ENCODE data around the gene MRTFB.
A peak's percentile ranks its signal among the peaks of the same experiment; 100 is the strongest.

Gene MRTFB

GRCh38 chr16:14069818-14070217 is 1.3 kb upstream of the MRTFB start:
- no peak for DNase-seq

GRCh38 chr16:14070555-14070876 is 603 bp upstream of the MRTFB start:
- no peak for DNase-seq

- DNase-seq: peak in 1 of 2 donors; percentile 14
Measured at GRCh38 chr16:14071576-14072271, 605 bp downstream of the MRTFB start.

- no peak for DNase-seq
Measured at GRCh38 chr16:14072360-14072759, 1.2 kb downstream of the MRTFB start.

GRCh38 chr16:14074544-14074943 is 3.4 kb downstream of the MRTFB start:
- no peak for DNase-seq

- DNase-seq: no peak
Measured at GRCh38 chr16:14077918-14078317, 6.8 kb downstream of the MRTFB start.

GRCh38 chr16:14086477-14086876 is 15.4 kb downstream of the MRTFB start:
- DNase-seq: no peak

GRCh38 chr16:14087181-14087580 is 16.1 kb downstream of the MRTFB start:
- DNase-seq: peak; percentile 57 to 79

- DNase-seq: peak; percentile 10 to 32
Measured at GRCh38 chr16:14087590-14088154, 16.6 kb downstream of the MRTFB start.

- peak; percentile 74 to 84 for DNase-seq
Measured at GRCh38 chr16:14088155-14088753, 17.1 kb downstream of the MRTFB start.

- peak in 1 of 2 donors; percentile 31 for DNase-seq
Measured at GRCh38 chr16:14089283-14089823, 18.2 kb downstream of the MRTFB start.

- no peak for DNase-seq
Measured at GRCh38 chr16:14092561-14092960, 21.4 kb downstream of the MRTFB start.

- DNase-seq: no peak
Measured at GRCh38 chr16:14095883-14096551, 24.9 kb downstream of the MRTFB start.

- DNase-seq: no peak
Measured at GRCh38 chr16:14097182-14097959, 26.3 kb downstream of the MRTFB start.

- DNase-seq: no peak
Measured at GRCh38 chr16:14098081-14098480, 27.0 kb downstream of the MRTFB start.

GRCh38 chr16:14100825-14101224 is 29.7 kb downstream of the MRTFB start:
- DNase-seq: no peak

GRCh38 chr16:14101415-14101814 is 30.3 kb downstream of the MRTFB start:
- DNase-seq: peak in 1 of 2 donors; percentile 15

GRCh38 chr16:14102925-14103720 is 32.0 kb downstream of the MRTFB start:
- DNase-seq: no peak

- no peak for DNase-seq
Measured at GRCh38 chr16:14104066-14104465, 32.9 kb downstream of the MRTFB start.

- DNase-seq: no peak
Measured at GRCh38 chr16:14105760-14106375, 34.7 kb downstream of the MRTFB start.

GRCh38 chr16:14106457-14106856 is 35.3 kb downstream of the MRTFB start:
- no peak for DNase-seq

GRCh38 chr16:14106961-14107360 is 35.8 kb downstream of the MRTFB start:
- no peak for DNase-seq

Data from inflammatory macrophage treated with lipopolysaccharide for 1 hour (primary cell).